ENCODE measurements around the gene METAP2.

Gene METAP2

GRCh38 chr12:95546491-95546813, 72.5 kb downstream of the METAP2 start:
- Histone ChIP-seq H2AFZ (ENCODE audit: low read length) (no peak overlapping the region), H3K79me1 (ENCODE audit: low read depth, low read length) (peaks cover 4% of the 10 kb centered on the region), H2BK120ac (ENCODE audit: low read depth, low read length) (no peak overlapping the region), H3K9ac (ENCODE audit: low read depth, low read length, poor library complexity) (no peak overlapping the region), H4K8ac (ENCODE audit: low read depth, low read length) (no peak overlapping the region), H2AK5ac (ENCODE audit: low read depth, low read length) (no peak overlapping the region), H3K4me1 (ENCODE audit: control insufficient read depth in 2 of 2, insufficient read depth in 1 of 2, low read depth in 1 of 2, low read length in 2 of 2) (peaks cover 0 to 15% of the 10 kb centered on the region in 2 donors), H3K18ac (ENCODE audit: low read length) (no peak overlapping the region), H3K23ac (ENCODE audit: low read depth, low read length, poor library complexity) (no peak overlapping the region), H3K4me2 (ENCODE audit: insufficient read depth, low read length, poor library complexity, severe bottlenecking) (peak overlapping the region; percentile 62), H3K14ac (ENCODE audit: low read length) (no peak overlapping the region), H3K4ac (ENCODE audit: low read length) (no peak overlapping the region), H3K27me3 (ENCODE audit: control insufficient read depth in 3 of 3, insufficient read depth in 3 of 3, low read depth in 1 of 3, low read length in 3 of 3) (peaks cover 0 to 65% (median 0%) of the 10 kb centered on the region in 3 experiments), H2BK15ac (ENCODE audit: low read length) (no peak overlapping the region), H3K27ac (replicated peaks; ENCODE audit: low read length) (peak overlapping the region; percentile 83), H2BK12ac (ENCODE audit: low read length) (no peak overlapping the region), H3K4me3 (ENCODE audit: low read length in 2 of 2) (peak overlapping the region in 1 of 2 donors; percentile 10), H4K91ac (ENCODE audit: low read depth, low read length, poor library complexity) (no peak overlapping the region), H3K36me3 (replicated peaks in 1 of 2; ENCODE audit: control insufficient read depth in 2 of 2, insufficient read depth in 2 of 2, low read length in 2 of 2) (no peaks in the 10 kb centered on the region), H3K9me3 (replicated peaks in 1 of 2; ENCODE audit: control insufficient read depth in 2 of 2, insufficient read depth in 1 of 2, low read depth in 1 of 2, low read length in 2 of 2) (peaks cover 0 to 12% of the 10 kb centered on the region in 2 donors), H2BK5ac (ENCODE audit: low read length) (no peak overlapping the region)
- WGBS, 2 donors (ENCODE audit: extremely low coverage in 2 of 2, insufficient read length in 2 of 2, insufficient replicate concordance in 1 of 2), result no CpG with 5 or more reads among the region's 9 CpGs
- DNase-seq (ENCODE audit: low spot score), result peak; percentile 18

DNA sequence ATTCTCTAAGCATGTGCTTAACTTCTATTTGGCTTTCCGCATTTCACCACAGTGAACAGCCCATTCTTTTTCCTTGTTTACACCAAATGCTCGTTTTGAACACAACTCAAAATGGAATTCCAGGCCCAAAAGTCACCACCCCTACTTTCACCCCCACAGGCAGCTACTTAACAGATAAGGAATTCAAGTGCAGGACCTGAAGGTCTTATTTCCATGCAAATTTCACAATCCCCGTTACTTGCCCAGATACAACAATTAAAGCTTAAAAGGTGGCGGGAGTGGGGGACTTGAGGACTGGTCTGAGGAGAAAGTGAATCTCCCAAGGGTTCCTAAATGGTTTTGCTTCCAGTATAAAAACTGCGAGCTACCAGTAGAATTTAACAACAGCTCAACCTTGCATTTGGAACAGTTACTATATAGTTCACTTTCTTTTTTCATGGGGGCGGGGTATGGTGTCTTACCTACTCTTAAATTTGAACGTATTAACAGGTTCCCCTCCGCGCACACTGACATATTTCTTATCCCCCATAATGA, 73.6 kb downstream of the METAP2 start:
- Histone ChIP-seq H4K8ac (ENCODE audit: low read depth, low read length) (no peak overlapping the region), H3K4me2 (ENCODE audit: insufficient read depth, low read length, poor library complexity, severe bottlenecking) (peak overlapping the region; percentile 54), H3K27me3 (ENCODE audit: control insufficient read depth in 3 of 3, insufficient read depth in 3 of 3, low read depth in 1 of 3, low read length in 3 of 3) (peaks cover 0 to 76% (median 0%) of the 10 kb centered on the region in 3 experiments), H3K14ac (ENCODE audit: low read length) (no peak overlapping the region), H4K91ac (ENCODE audit: low read depth, low read length, poor library complexity) (peak overlapping the region; percentile 97), H2BK15ac (ENCODE audit: low read length) (peak overlapping the region; percentile 100), H2BK5ac (ENCODE audit: low read length) (peak overlapping the region; percentile 99), H3K18ac (ENCODE audit: low read length) (peak overlapping the region; percentile 100), H2BK120ac (ENCODE audit: low read depth, low read length) (peak overlapping the region; percentile 96), H3K79me1 (ENCODE audit: low read depth, low read length) (peaks cover 4% of the 10 kb centered on the region), H2AFZ (ENCODE audit: low read length) (peak overlapping the region; percentile 95), H3K4me3 (ENCODE audit: low read length in 2 of 2) (peak overlapping the region; percentile 45 to 99), H2AK5ac (ENCODE audit: low read depth, low read length) (peak overlapping the region; percentile 99), H3K4me1 (ENCODE audit: control insufficient read depth in 2 of 2, insufficient read depth in 1 of 2, low read depth in 1 of 2, low read length in 2 of 2) (peaks cover 0 to 17% of the 10 kb centered on the region in 2 donors), H3K23ac (ENCODE audit: low read depth, low read length, poor library complexity) (peak overlapping the region; percentile 97), H3K27ac (replicated peaks; ENCODE audit: low read length) (peak overlapping the region; percentile 95), H3K36me3 (replicated peaks in 1 of 2; ENCODE audit: control insufficient read depth in 2 of 2, insufficient read depth in 2 of 2, low read length in 2 of 2) (no peaks in the 10 kb centered on the region), H2BK12ac (ENCODE audit: low read length) (no peak overlapping the region), H3K9me3 (replicated peaks in 1 of 2; ENCODE audit: control insufficient read depth in 2 of 2, insufficient read depth in 1 of 2, low read depth in 1 of 2, low read length in 2 of 2) (peaks cover 0 to 12% of the 10 kb centered on the region in 2 donors), H3K9ac (ENCODE audit: low read depth, low read length, poor library complexity) (peak overlapping the region; percentile 100), H3K4ac (ENCODE audit: low read length) (no peak overlapping the region)
- WGBS, 2 donors (ENCODE audit: extremely low coverage in 2 of 2, insufficient read length in 2 of 2, insufficient replicate concordance in 1 of 2), result no CpG with 5 or more reads among the region's 9 CpGs
- DNase-seq (ENCODE audit: low spot score), result peak; percentile 32

DNA sequence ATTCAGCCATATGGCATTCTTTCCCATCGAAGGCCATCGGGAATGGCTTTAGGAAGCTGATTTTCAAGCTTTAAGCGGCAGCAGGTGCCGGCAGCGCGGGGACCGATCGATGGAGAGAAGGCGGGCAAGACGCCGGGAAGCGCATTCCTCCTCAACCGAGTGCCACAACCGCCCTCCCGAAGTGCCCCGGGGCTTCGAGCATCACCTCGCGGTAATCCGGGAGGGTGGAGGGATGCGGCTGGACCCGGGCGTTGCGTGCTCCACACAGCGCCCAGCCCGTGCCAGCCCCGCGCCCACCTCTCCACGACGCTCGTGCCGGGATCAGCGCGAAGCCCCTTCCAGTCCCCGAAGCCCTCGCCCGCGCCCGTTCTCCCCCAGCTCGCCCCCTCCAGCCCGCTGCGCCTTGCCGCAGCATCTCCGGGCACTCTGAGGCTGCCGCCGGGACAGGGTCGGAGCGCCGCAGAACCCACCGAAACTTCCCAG, 74.1 kb downstream of the METAP2 start:
- peak overlapping the region; percentile 97 for H3K23ac ChIP-seq (ENCODE audit: low read depth, low read length, poor library complexity)
- peaks cover 0 to 17% of the 10 kb centered on the region in 2 donors for H3K4me1 ChIP-seq (ENCODE audit: control insufficient read depth in 2 of 2, insufficient read depth in 1 of 2, low read depth in 1 of 2, low read length in 2 of 2)
- peak overlapping the region; percentile 97 for H4K91ac ChIP-seq (ENCODE audit: low read depth, low read length, poor library complexity)
- peak overlapping the region; percentile 95 for H2AFZ ChIP-seq (ENCODE audit: low read length)
- H2AK5ac ChIP-seq (ENCODE audit: low read depth, low read length), result peak overlapping the region; percentile 99
- peak overlapping the region; percentile 95 for H3K14ac ChIP-seq (ENCODE audit: low read length)
- H3K27ac ChIP-seq (replicated peaks; ENCODE audit: low read length), result peak overlapping the region; percentile 95
- WGBS, 2 donors (ENCODE audit: extremely low coverage in 2 of 2, insufficient read length in 2 of 2, insufficient replicate concordance in 1 of 2), result no CpG with 5 or more reads among the region's 50 CpGs
- no peak overlapping the region for H4K8ac ChIP-seq (ENCODE audit: low read depth, low read length)
- peak overlapping the region; percentile 99 for H2BK5ac ChIP-seq (ENCODE audit: low read length)
- H3K4me3 ChIP-seq (ENCODE audit: low read length in 2 of 2), result peak overlapping the region; percentile 45 to 99
- peak; percentile 30 for DNase-seq (ENCODE audit: low spot score)
- no peaks in the 10 kb centered on the region for H3K36me3 ChIP-seq (replicated peaks in 1 of 2; ENCODE audit: control insufficient read depth in 2 of 2, insufficient read depth in 2 of 2, low read length in 2 of 2)
- H3K4ac ChIP-seq (ENCODE audit: low read length), result peak overlapping the region; percentile 99
- peaks cover 0 to 12% of the 10 kb centered on the region in 2 donors for H3K9me3 ChIP-seq (replicated peaks in 1 of 2; ENCODE audit: control insufficient read depth in 2 of 2, insufficient read depth in 1 of 2, low read depth in 1 of 2, low read length in 2 of 2)
- peak overlapping the region; percentile 96 for H2BK120ac ChIP-seq (ENCODE audit: low read depth, low read length)
- peaks cover 4% of the 10 kb centered on the region for H3K79me1 ChIP-seq (ENCODE audit: low read depth, low read length)
- H3K4me2 ChIP-seq (ENCODE audit: insufficient read depth, low read length, poor library complexity, severe bottlenecking), result peak overlapping the region; percentile 54
- H2BK15ac ChIP-seq (ENCODE audit: low read length), result peak overlapping the region; percentile 100
- peak overlapping the region; percentile 100 for H3K9ac ChIP-seq (ENCODE audit: low read depth, low read length, poor library complexity)
- H2BK12ac ChIP-seq (ENCODE audit: low read length), result peak overlapping the region; percentile 97
- peaks cover 0 to 76% (median 0%) of the 10 kb centered on the region in 3 experiments for H3K27me3 ChIP-seq (ENCODE audit: control insufficient read depth in 3 of 3, insufficient read depth in 3 of 3, low read depth in 1 of 3, low read length in 3 of 3)
- H3K18ac ChIP-seq (ENCODE audit: low read length), result peak overlapping the region; percentile 100

GRCh38 chr12:95548539-95549391, 74.8 kb downstream of the METAP2 start:
- WGBS, 2 donors (ENCODE audit: extremely low coverage in 2 of 2, insufficient read length in 2 of 2, insufficient replicate concordance in 1 of 2), result no CpG with 5 or more reads among the region's 98 CpGs
- Histone ChIP-seq H2BK120ac (ENCODE audit: low read depth, low read length) (peak overlapping the region; percentile 96), H3K4me3 (ENCODE audit: low read length in 2 of 2) (peak overlapping the region; percentile 45 to 99), H4K8ac (ENCODE audit: low read depth, low read length) (no peak overlapping the region), H3K18ac (ENCODE audit: low read length) (peak overlapping the region; percentile 100), H3K4me2 (ENCODE audit: insufficient read depth, low read length, poor library complexity, severe bottlenecking) (peak overlapping the region; percentile 54), H2AFZ (ENCODE audit: low read length) (peak overlapping the region; percentile 95), H2BK12ac (ENCODE audit: low read length) (peak overlapping the region; percentile 97), H3K23ac (ENCODE audit: low read depth, low read length, poor library complexity) (peak overlapping the region; percentile 97), H3K14ac (ENCODE audit: low read length) (peak overlapping the region; percentile 95), H3K9me3 (replicated peaks in 1 of 2; ENCODE audit: control insufficient read depth in 2 of 2, insufficient read depth in 1 of 2, low read depth in 1 of 2, low read length in 2 of 2) (peaks cover 0 to 12% of the 10 kb centered on the region in 2 donors), H3K27ac (replicated peaks; ENCODE audit: low read length) (peak overlapping the region; percentile 95), H3K4ac (ENCODE audit: low read length) (peak overlapping the region; percentile 99), H3K27me3 (ENCODE audit: control insufficient read depth in 3 of 3, insufficient read depth in 3 of 3, low read depth in 1 of 3, low read length in 3 of 3) (peaks cover 0 to 76% (median 0%) of the 10 kb centered on the region in 3 experiments), H3K36me3 (replicated peaks in 1 of 2; ENCODE audit: control insufficient read depth in 2 of 2, insufficient read depth in 2 of 2, low read length in 2 of 2) (no peaks in the 10 kb centered on the region), H3K9ac (ENCODE audit: low read depth, low read length, poor library complexity) (peak overlapping the region; percentile 100), H2BK15ac (ENCODE audit: low read length) (peak overlapping the region; percentile 100), H2BK5ac (ENCODE audit: low read length) (peak overlapping the region; percentile 99), H2AK5ac (ENCODE audit: low read depth, low read length) (peak overlapping the region; percentile 99), H3K4me1 (ENCODE audit: control insufficient read depth in 2 of 2, insufficient read depth in 1 of 2, low read depth in 1 of 2, low read length in 2 of 2) (peaks cover 0 to 17% of the 10 kb centered on the region in 2 donors), H4K91ac (ENCODE audit: low read depth, low read length, poor library complexity) (peak overlapping the region; percentile 97), H3K79me1 (ENCODE audit: low read depth, low read length) (peaks cover 4% of the 10 kb centered on the region)
- DNase-seq (ENCODE audit: low spot score), result peak; percentile 76
